Panc1 (cell line): ENCODE data around the gene MAPK7.

Source experiments
- TF ChIP-seq, protein P1 (sequence below): fragments of 450-650 bp; IDR thresholded peaks from 2 replicates; pipeline ENCODE4 v1.5.1; 2017; ENCODE audit warnings: mild to moderate bottlenecking
- TF ChIP-seq, protein P2 (sequence below), 2 experiments: IDR thresholded peaks; 2 replicates each; pipeline ENCODE4 v1.6.1; 2011 to 2012; ENCODE audit warnings: low read depth in 2 of 2, control low read depth in 1 of 2, low read length in 1 of 2, mild to moderate bottlenecking in 1 of 2, moderate library complexity in 1 of 2; ENCODE audit not compliant: insufficient read depth in 1 of 2

DNA sequence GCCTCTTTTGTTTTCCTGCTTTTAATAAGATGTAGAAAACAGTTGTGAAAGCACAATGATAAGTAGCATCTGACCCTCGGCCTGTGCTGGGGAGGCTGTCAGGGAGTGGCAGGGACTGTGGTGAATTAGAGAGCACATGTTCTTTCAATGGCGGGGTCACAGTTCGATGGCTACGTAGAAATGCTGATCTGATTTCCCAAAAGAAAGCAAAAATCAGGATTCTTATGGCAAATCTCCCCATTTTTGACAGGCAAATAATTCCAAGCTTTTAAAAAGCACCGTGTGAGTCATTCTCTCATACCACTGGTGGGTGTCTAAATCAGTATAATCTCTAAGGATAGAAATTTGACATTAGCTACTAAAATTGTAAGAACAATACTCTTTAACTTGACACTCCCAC, 4.2 kb upstream of the MAPK7 start:
- TF ChIP-seq, protein P1, sequence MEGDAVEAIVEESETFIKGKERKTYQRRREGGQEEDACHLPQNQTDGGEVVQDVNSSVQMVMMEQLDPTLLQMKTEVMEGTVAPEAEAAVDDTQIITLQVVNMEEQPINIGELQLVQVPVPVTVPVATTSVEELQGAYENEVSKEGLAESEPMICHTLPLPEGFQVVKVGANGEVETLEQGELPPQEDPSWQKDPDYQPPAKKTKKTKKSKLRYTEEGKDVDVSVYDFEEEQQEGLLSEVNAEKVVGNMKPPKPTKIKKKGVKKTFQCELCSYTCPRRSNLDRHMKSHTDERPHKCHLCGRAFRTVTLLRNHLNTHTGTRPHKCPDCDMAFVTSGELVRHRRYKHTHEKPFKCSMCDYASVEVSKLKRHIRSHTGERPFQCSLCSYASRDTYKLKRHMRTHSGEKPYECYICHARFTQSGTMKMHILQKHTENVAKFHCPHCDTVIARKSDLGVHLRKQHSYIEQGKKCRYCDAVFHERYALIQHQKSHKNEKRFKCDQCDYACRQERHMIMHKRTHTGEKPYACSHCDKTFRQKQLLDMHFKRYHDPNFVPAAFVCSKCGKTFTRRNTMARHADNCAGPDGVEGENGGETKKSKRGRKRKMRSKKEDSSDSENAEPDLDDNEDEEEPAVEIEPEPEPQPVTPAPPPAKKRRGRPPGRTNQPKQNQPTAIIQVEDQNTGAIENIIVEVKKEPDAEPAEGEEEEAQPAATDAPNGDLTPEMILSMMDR: no peak
- TF ChIP-seq, protein P2, sequence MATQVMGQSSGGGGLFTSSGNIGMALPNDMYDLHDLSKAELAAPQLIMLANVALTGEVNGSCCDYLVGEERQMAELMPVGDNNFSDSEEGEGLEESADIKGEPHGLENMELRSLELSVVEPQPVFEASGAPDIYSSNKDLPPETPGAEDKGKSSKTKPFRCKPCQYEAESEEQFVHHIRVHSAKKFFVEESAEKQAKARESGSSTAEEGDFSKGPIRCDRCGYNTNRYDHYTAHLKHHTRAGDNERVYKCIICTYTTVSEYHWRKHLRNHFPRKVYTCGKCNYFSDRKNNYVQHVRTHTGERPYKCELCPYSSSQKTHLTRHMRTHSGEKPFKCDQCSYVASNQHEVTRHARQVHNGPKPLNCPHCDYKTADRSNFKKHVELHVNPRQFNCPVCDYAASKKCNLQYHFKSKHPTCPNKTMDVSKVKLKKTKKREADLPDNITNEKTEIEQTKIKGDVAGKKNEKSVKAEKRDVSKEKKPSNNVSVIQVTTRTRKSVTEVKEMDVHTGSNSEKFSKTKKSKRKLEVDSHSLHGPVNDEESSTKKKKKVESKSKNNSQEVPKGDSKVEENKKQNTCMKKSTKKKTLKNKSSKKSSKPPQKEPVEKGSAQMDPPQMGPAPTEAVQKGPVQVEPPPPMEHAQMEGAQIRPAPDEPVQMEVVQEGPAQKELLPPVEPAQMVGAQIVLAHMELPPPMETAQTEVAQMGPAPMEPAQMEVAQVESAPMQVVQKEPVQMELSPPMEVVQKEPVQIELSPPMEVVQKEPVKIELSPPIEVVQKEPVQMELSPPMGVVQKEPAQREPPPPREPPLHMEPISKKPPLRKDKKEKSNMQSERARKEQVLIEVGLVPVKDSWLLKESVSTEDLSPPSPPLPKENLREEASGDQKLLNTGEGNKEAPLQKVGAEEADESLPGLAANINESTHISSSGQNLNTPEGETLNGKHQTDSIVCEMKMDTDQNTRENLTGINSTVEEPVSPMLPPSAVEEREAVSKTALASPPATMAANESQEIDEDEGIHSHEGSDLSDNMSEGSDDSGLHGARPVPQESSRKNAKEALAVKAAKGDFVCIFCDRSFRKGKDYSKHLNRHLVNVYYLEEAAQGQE (IDR thresholded peaks at IDR 0.05; ENCODE audit: insufficient read depth in 1 of 2, low read depth in 2 of 2, low read length in 1 of 2): no peak
